ENCODE measurements around the gene SLC29A1.
"Not testable (repeated sequence)": the region's sequence is repeated elsewhere in the genome, so short reads cannot be mapped to it uniquely, and the experiment has no call there.

SLC29A1 gene

DNA sequence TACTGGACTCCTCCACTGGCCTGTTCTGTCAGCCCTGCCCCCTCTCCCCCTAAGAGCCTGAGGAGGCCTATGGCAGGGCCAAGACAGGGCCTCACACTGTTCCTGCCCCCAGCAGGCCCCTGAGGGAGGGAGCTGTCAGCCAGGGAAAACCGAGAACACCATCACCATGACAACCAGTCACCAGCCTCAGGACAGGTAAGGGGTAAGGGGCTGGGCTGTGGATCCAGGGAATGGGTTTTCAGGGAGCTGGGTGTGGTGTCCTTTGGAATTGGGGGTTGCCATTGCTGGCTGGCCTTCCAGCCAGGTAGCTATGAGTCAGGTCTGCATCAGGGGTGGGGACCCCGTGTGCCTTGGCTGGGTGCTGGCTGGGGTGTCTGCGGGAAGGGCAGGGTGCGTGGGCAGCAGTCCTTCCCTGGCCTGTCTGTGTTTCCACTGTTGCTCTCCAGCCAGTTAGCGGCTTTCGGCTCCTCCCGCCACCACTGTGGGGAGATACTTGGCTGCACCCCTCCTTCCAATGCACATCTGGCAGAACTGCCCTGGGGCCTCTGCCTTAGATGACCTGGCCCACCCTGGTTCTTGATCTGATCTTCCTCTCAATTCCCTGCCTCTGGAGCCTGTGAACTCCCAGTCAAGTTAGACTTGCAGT, 3.9 kb downstream of the SLC29A1 start:
- no peak for DNase-seq (ENCODE audit: low read depth)
- no peak overlapping the region for H3K4me3 ChIP-seq (ENCODE audit: control insufficient read depth, low read depth, low read length)
- TF ChIP-seq, protein P1, sequence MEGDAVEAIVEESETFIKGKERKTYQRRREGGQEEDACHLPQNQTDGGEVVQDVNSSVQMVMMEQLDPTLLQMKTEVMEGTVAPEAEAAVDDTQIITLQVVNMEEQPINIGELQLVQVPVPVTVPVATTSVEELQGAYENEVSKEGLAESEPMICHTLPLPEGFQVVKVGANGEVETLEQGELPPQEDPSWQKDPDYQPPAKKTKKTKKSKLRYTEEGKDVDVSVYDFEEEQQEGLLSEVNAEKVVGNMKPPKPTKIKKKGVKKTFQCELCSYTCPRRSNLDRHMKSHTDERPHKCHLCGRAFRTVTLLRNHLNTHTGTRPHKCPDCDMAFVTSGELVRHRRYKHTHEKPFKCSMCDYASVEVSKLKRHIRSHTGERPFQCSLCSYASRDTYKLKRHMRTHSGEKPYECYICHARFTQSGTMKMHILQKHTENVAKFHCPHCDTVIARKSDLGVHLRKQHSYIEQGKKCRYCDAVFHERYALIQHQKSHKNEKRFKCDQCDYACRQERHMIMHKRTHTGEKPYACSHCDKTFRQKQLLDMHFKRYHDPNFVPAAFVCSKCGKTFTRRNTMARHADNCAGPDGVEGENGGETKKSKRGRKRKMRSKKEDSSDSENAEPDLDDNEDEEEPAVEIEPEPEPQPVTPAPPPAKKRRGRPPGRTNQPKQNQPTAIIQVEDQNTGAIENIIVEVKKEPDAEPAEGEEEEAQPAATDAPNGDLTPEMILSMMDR (conservative IDR thresholded peaks at IDR 0.05; ENCODE audit: control insufficient read depth, insufficient read depth, low read depth, low read length): no peak

DNA sequence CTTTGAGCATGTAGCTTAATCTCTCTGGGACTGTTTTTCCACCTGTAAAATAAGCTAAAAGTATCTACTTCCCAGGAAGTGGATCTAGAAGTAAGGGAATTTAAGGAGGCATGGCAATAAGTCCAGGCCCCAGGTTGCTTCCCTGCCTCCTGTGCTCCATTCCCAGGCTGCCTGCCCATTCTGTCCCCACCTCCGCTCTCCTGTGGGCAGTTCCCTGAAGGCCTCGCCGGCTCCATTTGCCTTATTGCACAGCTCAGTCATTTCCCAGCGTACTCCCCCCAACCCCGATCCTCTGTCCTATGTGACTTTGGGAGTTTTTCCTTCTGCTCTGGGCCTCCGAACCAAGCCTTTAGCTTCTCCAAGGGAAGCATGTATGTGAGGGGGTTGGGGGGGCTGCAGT, 4.6 kb downstream of the SLC29A1 start:
- no peak for DNase-seq (ENCODE audit: low read depth)
- H3K4me3 ChIP-seq (ENCODE audit: control insufficient read depth, low read depth, low read length): no peak overlapping the region
- TF ChIP-seq, protein P1 (conservative IDR thresholded peaks at IDR 0.05; ENCODE audit: control insufficient read depth, insufficient read depth, low read depth, low read length): no peak

DNA sequence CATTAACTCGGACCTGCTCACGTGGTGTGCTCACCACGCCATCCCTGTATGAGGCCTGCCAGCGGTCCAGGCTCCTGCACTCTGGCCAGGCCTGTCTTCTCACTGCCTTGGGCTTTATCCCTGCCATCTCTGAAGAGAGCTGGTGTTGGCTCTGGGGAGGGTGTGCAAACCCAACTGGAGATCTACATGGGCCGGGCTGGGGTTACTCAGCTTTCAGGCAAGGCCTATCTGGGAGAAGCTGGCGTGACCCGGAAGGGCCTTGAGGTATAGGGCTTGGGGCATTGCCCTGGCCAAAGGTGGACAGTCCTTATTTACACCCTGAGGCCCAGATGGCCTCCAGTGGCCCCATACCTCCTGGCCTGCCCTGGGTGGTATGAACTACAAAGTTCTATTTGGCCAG, 5.0 kb downstream of the SLC29A1 start:
- TF ChIP-seq, protein P1 (conservative IDR thresholded peaks at IDR 0.05; ENCODE audit: control insufficient read depth, insufficient read depth, low read depth, low read length): no peak
- no peak for DNase-seq (ENCODE audit: low read depth)
- no peak overlapping the region for H3K4me3 ChIP-seq (ENCODE audit: control insufficient read depth, low read depth, low read length)

DNA sequence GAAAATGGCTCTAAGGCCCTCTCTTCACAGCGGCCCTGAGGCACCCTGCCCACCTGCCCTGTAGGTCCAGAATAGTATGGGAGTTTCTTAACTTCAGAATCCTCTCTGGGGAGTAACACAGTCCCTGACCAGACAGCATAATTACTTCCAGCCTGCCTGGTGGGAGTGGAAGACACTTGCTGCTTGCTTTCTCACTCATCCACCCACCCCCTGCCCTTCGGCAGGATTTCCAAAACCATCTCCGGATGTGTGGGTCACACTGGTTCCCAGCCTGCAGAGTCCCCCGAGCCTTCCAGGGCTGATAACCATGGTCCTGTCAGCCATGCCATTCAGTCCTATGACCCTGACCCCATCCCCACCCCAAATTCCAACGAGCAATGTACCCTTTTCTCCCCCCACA, 5.4 kb downstream of the SLC29A1 start:
- H3K4me3 ChIP-seq (ENCODE audit: control insufficient read depth, low read depth, low read length): no peak overlapping the region
- TF ChIP-seq, protein P1 (conservative IDR thresholded peaks at IDR 0.05; ENCODE audit: control insufficient read depth, insufficient read depth, low read depth, low read length): no peak
- DNase-seq (ENCODE audit: low read depth): peak; percentile 41

DNA sequence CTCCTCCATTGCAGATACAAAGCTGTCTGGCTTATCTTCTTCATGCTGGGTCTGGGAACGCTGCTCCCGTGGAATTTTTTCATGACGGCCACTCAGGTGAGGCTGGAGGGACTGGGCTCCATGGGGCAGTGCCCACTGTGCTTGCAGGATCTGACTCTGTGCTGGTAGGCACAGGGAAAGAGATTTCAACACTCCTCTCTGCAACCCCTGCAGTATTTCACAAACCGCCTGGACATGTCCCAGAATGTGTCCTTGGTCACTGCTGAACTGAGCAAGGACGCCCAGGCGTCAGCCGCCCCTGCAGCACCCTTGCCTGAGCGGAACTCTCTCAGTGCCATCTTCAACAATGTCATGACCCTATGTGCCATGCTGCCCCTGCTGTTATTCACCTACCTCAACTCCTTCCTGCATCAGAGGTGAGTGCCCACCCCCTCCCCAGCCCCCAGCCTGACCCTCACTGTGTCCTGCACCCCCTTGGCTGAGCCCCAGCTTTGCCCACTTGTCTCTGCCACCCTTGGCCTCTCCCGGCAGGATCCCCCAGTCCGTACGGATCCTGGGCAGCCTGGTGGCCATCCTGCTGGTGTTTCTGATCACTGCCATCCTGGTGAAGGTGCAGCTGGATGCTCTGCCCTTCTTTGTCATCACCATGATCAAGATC, 6.1 kb downstream of the SLC29A1 start:
- TF ChIP-seq, protein P1 (conservative IDR thresholded peaks at IDR 0.05; ENCODE audit: control insufficient read depth, insufficient read depth, low read depth, low read length): no peak
- DNase-seq (ENCODE audit: low read depth): no peak
- no peak overlapping the region for H3K4me3 ChIP-seq (ENCODE audit: control insufficient read depth, low read depth, low read length)

DNA sequence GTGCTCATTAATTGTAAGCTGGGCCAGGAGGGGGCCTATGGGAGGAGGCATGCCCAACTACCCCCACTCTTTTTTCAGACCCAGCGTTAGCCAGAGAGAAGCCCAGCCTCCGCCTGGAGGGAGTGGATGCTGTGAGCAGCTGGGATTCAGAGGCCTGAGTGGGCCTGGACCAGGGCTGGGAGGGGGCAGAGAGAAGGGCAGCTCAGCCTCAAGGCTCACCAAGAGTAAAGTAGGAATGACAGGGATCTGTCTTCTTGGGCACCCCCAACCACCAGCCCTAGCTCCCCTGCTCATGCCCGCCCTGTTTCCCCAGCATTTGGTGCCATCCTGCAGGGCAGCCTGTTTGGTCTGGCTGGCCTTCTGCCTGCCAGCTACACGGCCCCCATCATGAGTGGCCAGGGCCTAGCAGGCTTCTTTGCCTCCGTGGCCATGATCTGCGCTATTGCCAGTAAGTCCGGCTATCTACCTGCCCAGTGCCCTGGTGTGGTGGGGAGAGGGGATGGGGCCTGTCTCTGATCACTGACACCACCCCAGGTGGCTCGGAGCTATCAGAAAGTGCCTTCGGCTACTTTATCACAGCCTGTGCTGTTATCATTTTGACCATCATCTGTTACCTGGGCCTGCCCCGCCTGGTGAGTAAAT, 6.8 kb downstream of the SLC29A1 start:
- H3K4me3 ChIP-seq (ENCODE audit: control insufficient read depth, low read depth, low read length): no peak overlapping the region
- TF ChIP-seq, protein P1 (conservative IDR thresholded peaks at IDR 0.05; ENCODE audit: control insufficient read depth, insufficient read depth, low read depth, low read length): no peak
- no peak for DNase-seq (ENCODE audit: low read depth)

DNA sequence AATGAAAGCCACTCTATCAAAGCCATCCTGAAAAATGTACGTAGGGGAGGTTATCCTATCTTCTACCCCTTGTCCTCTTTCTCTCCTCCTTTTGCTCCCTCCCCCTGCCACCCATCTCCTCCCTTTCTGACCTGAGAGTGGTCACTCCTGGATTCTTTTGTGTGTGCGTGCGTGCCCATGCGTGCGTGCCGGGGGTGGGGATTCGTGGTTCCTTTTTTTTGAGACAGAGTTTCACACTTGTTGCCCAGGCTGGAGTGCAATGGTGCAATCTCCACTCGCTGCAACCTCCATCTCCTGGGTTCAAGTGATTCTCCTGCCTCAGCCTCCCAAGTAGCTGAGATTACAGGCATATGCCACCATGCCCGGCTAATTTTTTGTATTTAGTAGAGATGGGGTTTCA, 8.0 kb downstream of the SLC29A1 start:
- H3K4me3 ChIP-seq (ENCODE audit: control insufficient read depth, low read depth, low read length); DNase-seq (ENCODE audit: low read depth): not testable (repeated sequence)
